ENCODE results near the gene ACBD4. TPM values are rescaled to one million over a fixed set of nuclear protein-coding genes. Genes with fewer than 3 reads are reported as not detected.

Gene ACBD4
- total RNA-seq, 1 donor from 2014 or later = 9.4 TPM

DNA sequence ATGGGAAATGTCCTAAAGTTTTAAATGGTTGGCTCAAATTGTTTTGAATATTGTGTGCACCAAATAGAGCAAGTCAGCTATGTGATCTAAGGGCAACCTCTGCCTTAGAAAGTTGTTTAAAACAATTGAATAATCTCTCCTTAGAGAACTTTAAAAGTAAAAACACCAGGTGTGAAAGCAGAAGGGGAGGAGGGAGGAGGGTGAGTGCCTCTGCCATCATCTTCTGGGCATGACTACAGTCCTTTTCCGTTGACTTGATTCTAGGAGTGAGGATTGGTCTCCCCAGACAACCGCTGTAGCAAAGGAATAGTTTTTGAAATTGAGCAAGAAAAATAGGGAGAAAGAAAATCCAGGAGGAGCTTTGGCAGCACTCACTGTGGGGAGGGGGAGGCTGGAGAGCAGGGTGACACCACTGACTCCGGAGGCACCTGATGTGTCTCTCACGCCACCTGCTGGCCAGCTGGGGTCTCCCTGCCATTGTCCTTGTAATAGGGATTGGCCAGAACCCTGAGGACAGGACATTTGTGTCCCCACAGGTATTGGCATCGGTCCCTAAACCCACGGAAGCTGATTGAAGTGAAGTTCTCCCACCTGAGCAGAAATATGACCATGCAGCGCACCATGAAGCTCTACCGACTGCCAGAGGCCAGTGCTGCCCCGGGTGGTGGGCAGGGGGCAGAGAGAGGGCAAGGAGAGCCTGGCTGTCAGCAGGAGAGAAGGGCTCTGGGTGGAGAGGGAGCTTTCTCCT, 36.4 kb upstream of the ACBD4 start:
- Mint-ChIP-seq H3K4me1 (ENCODE audit: unreplicated experiment) (no peaks in the 10 kb centered on the region), H3K27ac (ENCODE audit: unreplicated experiment) (no peak overlapping the region), H3K27me3 (ENCODE audit: unreplicated experiment) (peaks cover 14% of the 10 kb centered on the region), H3K36me3 (ENCODE audit: low read depth, unreplicated experiment) (peaks cover 56% of the 10 kb centered on the region), H3K9me3 (ENCODE audit: unreplicated experiment) (no peaks in the 10 kb centered on the region), H3K4me3 (ENCODE audit: unreplicated experiment) (peak overlapping the region; percentile 27)
- peak; percentile 13 for TF ChIP-seq CTCF (IDR thresholded peaks at IDR 0.05; ENCODE audit: unreplicated experiment)
- DNase-seq (ENCODE audit: low spot score) = peak; percentile 94

DNA sequence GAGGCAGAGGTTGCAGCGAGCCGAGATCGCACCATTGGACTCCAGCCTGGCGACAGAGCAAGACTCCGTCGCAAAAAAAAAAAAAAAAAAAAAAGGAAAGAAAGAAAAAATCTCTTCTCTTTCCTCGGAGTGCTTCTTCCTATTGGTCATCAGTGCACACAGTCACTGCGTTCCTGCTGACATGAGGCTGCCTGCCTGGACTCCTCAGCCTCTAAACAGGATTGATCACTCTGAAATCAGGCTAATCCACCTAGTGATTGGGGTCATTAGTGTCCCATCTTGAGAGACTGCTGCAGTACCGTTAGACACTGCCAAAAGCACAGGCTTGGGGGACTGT, 34.0 kb upstream of the ACBD4 start:
- H3K36me3 Mint-ChIP-seq (ENCODE audit: low read depth, unreplicated experiment) = peaks cover 51% of the 10 kb centered on the region
- H3K27ac Mint-ChIP-seq (ENCODE audit: unreplicated experiment) = peak overlapping the region; percentile 13
- peaks cover 11% of the 10 kb centered on the region for H3K27me3 Mint-ChIP-seq (ENCODE audit: unreplicated experiment)
- no peak for DNase-seq (ENCODE audit: low spot score)
- no peaks in the 10 kb centered on the region for H3K4me1 Mint-ChIP-seq (ENCODE audit: unreplicated experiment)
- no peak for TF ChIP-seq CTCF (IDR thresholded peaks at IDR 0.05; ENCODE audit: unreplicated experiment)
- H3K9me3 Mint-ChIP-seq (ENCODE audit: unreplicated experiment) = no peaks in the 10 kb centered on the region
- H3K4me3 Mint-ChIP-seq (ENCODE audit: unreplicated experiment) = no peak overlapping the region

DNA sequence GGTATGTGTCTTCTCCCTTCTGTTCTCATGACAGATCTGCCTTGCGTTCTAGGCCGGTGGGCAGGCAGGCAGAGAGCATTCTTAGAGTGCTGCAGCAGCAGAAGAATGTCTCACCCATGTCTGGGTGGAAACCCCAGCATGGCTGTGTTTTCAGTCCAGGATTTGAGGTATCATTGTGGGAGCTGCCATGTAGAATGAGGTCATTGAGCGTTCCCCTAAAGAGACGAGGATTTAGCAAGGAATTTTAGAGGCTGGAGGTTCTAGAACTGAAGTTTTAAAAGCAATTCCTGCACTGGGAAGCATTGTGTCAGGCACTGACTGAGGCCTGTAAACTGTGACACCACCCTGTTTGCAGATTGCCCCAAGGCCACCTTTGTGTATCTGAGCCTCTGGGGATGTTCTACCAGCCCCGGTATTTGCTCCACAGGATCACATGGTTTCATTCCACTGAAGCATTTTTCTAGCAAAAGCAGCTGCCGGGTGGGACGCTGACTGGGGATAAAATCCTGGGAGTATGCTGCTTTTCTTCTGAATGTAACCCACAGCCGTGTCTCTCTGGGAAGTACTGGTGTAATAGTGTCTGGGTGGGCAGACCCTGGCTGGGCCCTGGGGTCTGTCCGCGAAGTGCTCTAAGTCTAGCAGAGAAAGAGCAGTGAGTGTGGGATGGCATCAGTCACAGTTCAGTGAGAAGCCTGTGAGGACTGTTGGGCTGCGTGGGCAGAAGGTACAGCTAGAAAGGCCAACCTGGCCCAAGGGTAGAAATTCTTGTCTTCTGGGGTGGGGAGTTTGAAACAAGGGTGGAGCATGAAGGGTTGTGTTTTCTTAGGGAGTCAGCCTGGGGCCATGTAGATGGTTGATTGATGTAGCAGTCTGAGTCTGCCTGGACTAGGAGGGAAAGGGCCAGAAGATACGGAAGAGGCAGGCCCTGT, 33.3 kb upstream of the ACBD4 start:
- no peak for DNase-seq (ENCODE audit: low spot score)
- Mint-ChIP-seq H3K27ac (ENCODE audit: unreplicated experiment) (peak overlapping the region; percentile 13), H3K9me3 (ENCODE audit: unreplicated experiment) (no peaks in the 10 kb centered on the region), H3K4me3 (ENCODE audit: unreplicated experiment) (peak overlapping the region; percentile 4), H3K36me3 (ENCODE audit: low read depth, unreplicated experiment) (peaks cover 48% of the 10 kb centered on the region), H3K27me3 (ENCODE audit: unreplicated experiment) (peaks cover 10% of the 10 kb centered on the region), H3K4me1 (ENCODE audit: unreplicated experiment) (no peaks in the 10 kb centered on the region)
- no peak for TF ChIP-seq CTCF (IDR thresholded peaks at IDR 0.05; ENCODE audit: unreplicated experiment)

DNA sequence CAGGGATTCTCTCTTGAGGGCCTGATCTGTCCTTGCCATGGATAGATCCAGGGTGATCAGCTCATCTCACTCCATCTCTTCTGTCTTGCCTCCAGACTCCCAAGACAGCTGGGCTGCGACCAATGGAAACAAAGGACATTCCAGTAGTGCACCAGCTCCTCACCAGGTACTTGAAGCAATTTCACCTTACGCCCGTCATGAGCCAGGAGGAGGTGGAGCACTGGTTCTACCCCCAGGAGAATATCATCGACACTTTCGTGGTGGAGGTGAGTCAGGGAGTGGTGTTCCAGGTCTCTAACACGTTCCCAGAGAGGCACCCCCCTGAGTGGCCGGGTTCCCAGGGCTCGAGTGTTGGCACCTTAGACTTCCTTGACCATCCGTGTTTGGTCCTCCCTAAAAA, 32.6 kb upstream of the ACBD4 start:
- DNase-seq (ENCODE audit: low spot score) = no peak
- Mint-ChIP-seq H3K4me1 (ENCODE audit: unreplicated experiment) (no peaks in the 10 kb centered on the region), H3K4me3 (ENCODE audit: unreplicated experiment) (peak overlapping the region; percentile 4), H3K27me3 (ENCODE audit: unreplicated experiment) (peaks cover 6% of the 10 kb centered on the region), H3K36me3 (ENCODE audit: low read depth, unreplicated experiment) (peaks cover 47% of the 10 kb centered on the region), H3K27ac (ENCODE audit: unreplicated experiment) (peak overlapping the region; percentile 67), H3K9me3 (ENCODE audit: unreplicated experiment) (no peaks in the 10 kb centered on the region)
- no peak for TF ChIP-seq CTCF (IDR thresholded peaks at IDR 0.05; ENCODE audit: unreplicated experiment)

Data from endothelial cell (in vitro differentiated cells).